Measurements from ENCODE around the gene DCAF11.

DNA sequence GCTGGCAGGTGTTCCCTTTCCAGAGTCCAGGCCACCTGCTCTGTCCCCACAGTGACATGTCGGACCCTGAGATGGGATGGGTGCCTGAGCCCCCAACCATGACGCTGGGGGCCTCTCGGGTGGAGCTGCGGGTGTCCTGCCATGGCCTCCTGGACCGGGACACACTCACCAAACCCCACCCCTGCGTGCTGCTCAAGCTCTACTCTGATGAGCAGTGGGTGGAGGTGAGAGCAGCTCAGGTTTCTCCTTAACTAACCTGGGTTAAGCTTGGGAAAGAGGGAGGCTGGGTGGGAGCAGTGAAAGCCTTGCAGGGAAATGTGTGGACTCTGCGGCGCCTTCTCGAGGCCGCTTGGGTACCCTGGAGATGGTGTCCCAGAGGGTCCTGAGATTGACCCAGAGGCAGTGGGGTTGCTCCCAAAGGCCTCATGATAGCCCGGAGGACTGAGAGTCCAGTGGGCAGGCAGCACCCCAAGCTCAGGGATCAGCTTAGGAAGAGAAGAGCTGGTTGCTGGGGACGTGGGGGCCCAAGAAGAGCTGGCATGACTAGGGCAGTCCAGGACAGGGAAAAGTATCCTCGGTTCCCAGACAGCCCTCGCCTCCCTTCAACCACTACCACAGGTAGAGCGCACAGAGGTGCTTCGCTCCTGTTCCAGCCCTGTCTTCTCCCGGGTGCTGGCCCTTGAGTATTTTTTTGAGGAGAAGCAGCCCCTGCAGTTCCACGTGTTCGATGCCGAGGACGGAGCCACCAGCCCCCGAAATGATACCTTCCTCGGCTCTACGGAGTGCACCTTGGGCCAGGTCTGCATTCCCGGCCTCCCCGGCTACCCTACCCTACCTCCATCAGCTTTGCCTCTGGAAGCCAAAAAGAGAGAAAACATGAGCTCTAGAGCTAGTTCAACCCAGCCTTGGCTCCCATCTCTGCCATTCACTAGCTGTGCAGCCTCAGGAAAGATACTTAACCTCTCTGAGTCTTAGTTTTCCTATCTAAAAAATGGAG lies 41.4 kb upstream of the DCAF11 start:
- TF ChIP-seq, protein P1, sequence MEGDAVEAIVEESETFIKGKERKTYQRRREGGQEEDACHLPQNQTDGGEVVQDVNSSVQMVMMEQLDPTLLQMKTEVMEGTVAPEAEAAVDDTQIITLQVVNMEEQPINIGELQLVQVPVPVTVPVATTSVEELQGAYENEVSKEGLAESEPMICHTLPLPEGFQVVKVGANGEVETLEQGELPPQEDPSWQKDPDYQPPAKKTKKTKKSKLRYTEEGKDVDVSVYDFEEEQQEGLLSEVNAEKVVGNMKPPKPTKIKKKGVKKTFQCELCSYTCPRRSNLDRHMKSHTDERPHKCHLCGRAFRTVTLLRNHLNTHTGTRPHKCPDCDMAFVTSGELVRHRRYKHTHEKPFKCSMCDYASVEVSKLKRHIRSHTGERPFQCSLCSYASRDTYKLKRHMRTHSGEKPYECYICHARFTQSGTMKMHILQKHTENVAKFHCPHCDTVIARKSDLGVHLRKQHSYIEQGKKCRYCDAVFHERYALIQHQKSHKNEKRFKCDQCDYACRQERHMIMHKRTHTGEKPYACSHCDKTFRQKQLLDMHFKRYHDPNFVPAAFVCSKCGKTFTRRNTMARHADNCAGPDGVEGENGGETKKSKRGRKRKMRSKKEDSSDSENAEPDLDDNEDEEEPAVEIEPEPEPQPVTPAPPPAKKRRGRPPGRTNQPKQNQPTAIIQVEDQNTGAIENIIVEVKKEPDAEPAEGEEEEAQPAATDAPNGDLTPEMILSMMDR (conservative IDR thresholded peaks at IDR 0.05): no peak
- TF ChIP-seq EZH2 (IDR thresholded peaks at IDR 0.05; ENCODE audit: low read depth): no peak

Data from PC-9 (cell line).